Astrocyte of the spinal cord (primary cell): ENCODE results near the gene NDUFAF4.
A peak's percentile ranks its signal among the peaks of the same experiment; 100 is the strongest.

ENCODE experiments used
- DNase-seq: peaks from one replicate; pipeline ENCODE4 v3.0.0; 2011; ENCODE audit warnings: low read depth, low spot score
- H3K4me3 ChIP-seq: 2 replicates; pipeline ENCODE4 v1.5.1; 2011; ENCODE audit warnings: low read depth, mild to moderate bottlenecking, low read length, moderate library complexity
- in situ Hi-C: cut with HindIII; loops from 2 replicates; pipeline ENCODE4 v1.10.0; 2017; ENCODE audit warnings: low sequenced_read_pairs
- TF ChIP-seq, protein P1 (sequence below): IDR thresholded peaks from 2 replicates; pipeline ENCODE4 v1.5.1; 2012; ENCODE audit warnings: low read depth, mild to moderate bottlenecking, low read length, inconsistent platforms

The NDUFAF4 gene

DNA sequence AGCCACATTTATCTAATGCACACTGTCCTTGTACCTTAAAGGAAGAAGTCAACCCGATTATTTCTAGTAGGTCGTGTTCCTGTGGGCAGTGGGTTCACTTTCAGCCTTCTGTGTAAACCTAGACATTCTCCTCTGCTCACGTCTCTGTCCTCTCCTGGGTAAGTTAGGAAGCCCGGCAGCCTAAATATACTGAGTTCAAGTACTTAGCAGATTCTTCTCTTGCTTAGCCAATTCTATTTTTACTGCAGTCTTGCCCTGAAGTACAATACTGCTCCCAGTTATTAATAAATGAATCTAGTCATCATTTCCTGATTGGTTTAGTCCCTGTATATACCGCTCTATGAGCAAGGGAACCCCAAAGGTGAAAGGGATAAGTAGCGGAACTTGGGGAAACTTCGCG is 45.8 kb downstream of the NDUFAF4 start:
- DNase-seq: no peak
- TF ChIP-seq, protein P1, sequence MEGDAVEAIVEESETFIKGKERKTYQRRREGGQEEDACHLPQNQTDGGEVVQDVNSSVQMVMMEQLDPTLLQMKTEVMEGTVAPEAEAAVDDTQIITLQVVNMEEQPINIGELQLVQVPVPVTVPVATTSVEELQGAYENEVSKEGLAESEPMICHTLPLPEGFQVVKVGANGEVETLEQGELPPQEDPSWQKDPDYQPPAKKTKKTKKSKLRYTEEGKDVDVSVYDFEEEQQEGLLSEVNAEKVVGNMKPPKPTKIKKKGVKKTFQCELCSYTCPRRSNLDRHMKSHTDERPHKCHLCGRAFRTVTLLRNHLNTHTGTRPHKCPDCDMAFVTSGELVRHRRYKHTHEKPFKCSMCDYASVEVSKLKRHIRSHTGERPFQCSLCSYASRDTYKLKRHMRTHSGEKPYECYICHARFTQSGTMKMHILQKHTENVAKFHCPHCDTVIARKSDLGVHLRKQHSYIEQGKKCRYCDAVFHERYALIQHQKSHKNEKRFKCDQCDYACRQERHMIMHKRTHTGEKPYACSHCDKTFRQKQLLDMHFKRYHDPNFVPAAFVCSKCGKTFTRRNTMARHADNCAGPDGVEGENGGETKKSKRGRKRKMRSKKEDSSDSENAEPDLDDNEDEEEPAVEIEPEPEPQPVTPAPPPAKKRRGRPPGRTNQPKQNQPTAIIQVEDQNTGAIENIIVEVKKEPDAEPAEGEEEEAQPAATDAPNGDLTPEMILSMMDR: no peak
- no peak overlapping the region for H3K4me3 ChIP-seq
- in situ Hi-C loops: no loop called here

DNA sequence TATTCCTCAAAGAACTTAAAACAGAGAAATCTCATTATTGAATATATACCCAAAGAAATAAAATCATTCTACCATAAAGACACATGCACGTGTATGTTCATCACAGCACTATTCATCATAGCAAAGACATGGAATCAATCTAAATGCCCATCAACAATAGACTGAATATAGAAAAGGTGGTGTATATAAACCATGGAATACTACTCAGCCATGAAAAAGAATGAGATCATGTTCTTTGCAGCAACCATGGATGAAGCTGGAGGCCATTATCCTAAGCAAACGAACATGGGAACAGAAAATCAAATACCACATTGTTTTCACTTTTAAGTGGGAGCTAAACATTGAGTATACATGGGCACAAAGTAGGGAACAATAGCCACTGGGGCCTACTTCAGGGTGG is 48.1 kb downstream of the NDUFAF4 start:
- in situ Hi-C loops: no loop called here

DNA sequence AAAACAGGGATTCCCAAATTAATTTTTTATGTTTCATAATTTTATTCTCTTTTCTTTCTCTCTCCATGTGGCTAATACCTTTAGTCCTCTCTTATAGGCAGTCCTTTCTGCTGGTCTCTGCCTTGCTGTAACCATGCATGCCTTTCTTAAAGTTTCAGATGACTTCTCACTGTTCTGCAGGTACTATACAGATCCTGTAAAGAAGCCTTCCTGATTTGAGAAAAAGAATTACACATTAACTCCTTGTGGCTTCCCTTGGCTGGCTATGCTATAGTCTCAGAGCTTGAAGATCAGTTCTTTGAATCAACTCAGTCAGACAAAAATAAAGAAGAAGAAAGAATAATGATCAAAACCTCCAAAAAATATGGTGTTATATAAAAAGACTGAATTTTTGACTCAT is 53.2 kb downstream of the NDUFAF4 start:
- H3K4me3 ChIP-seq: no peak overlapping the region
- in situ Hi-C loops: no loop called here
- TF ChIP-seq, protein P1: no peak
- no peak for DNase-seq

More for the DNA sequence above, 48.1 kb downstream of the NDUFAF4 start:
- TF ChIP-seq, protein P1: no peak
- DNase-seq: no peak
- no peak overlapping the region for H3K4me3 ChIP-seq

DNA sequence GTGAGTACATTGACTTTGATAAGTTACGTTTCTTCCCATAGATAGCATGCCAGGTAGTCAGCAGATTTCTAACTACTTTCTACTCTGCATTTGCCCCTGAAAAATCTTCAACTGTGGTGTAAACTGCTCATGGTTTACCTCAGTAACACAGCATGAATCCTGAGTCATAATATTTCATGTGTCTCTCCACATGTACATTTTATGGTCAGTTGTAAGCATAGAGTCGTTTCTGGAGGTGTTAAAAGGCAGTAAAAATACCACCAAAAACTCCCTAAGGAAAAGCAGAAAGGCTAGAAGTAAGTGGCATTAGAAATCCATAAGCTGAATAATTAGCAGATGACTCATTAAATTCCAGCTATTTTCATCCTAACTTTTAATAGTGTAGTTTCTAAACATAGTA is 56.3 kb downstream of the NDUFAF4 start:
- DNase-seq: peak; percentile 2
- TF ChIP-seq, protein P1: no peak
- no peak overlapping the region for H3K4me3 ChIP-seq
- in situ Hi-C loops: no loop called here
